IPS DF 4.7 (cell line): ENCODE measurements around the gene D2HGDH.
"Not testable (repeated sequence)": the region's sequence is repeated elsewhere in the genome, so short reads cannot be mapped to it uniquely, and the experiment has no call there.

ENCODE experiments used
- DNase-seq: peaks from one replicate; pipeline ENCODE4 v3.0.0-alpha.2; 2013; ENCODE audit warnings: low spot score; ENCODE audit errors: extremely low read depth

Gene D2HGDH

GRCh38 chr2:241791385-241791784, 57.0 kb downstream of the D2HGDH start:
- DNase-seq, result not testable (repeated sequence)

GRCh38 chr2:241793385-241793784, 59.0 kb downstream of the D2HGDH start:
- DNase-seq, result no peak

- DNase-seq, result no peak
Observed at GRCh38 chr2:241794250-241794823, 59.9 kb downstream of the D2HGDH start.

- DNase-seq, result no peak
Observed at GRCh38 chr2:241795021-241795999, 60.9 kb downstream of the D2HGDH start.

- DNase-seq, result no peak
Observed at GRCh38 chr2:241796209-241796608, 61.8 kb downstream of the D2HGDH start.

- DNase-seq, result no peak
Observed at GRCh38 chr2:241796610-241797138, 62.2 kb downstream of the D2HGDH start.

- no peak for DNase-seq
Observed at GRCh38 chr2:241797441-241798080, 63.1 kb downstream of the D2HGDH start.

- DNase-seq, result no peak
Observed at GRCh38 chr2:241798081-241798630, 63.7 kb downstream of the D2HGDH start.

GRCh38 chr2:241798631-241799521, 64.4 kb downstream of the D2HGDH start:
- DNase-seq, result no peak

GRCh38 chr2:241799522-241800197, 65.2 kb downstream of the D2HGDH start:
- DNase-seq, result no peak

GRCh38 chr2:241800198-241800903, 65.9 kb downstream of the D2HGDH start:
- not testable (repeated sequence) for DNase-seq

GRCh38 chr2:241801611-241802420, 67.4 kb downstream of the D2HGDH start:
- DNase-seq, result no peak

- no peak for DNase-seq
Observed at GRCh38 chr2:241802421-241803318, 68.2 kb downstream of the D2HGDH start.

- DNase-seq, result no peak
Observed at GRCh38 chr2:241803387-241804325, 69.2 kb downstream of the D2HGDH start.

GRCh38 chr2:241804326-241805229, 70.1 kb downstream of the D2HGDH start:
- no peak for DNase-seq
